ENCODE results near the gene NEU2.
"Not testable (repeated sequence)": the region's sequence is repeated elsewhere in the genome, so short reads cannot be mapped to it uniquely, and the experiment has no call there.

GRCh38 chr2:233052517-233052916 is 20.0 kb downstream of the NEU2 start:
- not testable (repeated sequence) for TF ChIP-seq MYC, CTCF (IDR thresholded peaks at IDR 0.05; ENCODE audit: low read depth, low read length)

All from NB4 (cell line).